ENCODE data around the gene NDUFAF8.

GRCh38 chr17:81286491-81287145 is 47.5 kb downstream of the NDUFAF8 start:
- TF ChIP-seq SPI1 (IDR thresholded peaks at IDR 0.05; ENCODE audit: borderline replicate concordance, insufficient read depth, low read depth, low read length) (no peak), MTA3 (IDR thresholded peaks at IDR 0.05; ENCODE audit: borderline replicate concordance, low read length) (no peak)

All from GM12878 (cell line).